HG02642 (cell line): Measurements from ENCODE around the gene INCA1.
A peak's percentile ranks its signal among the peaks of the same experiment; 100 is the strongest.

Experiments
- ATAC-seq: cut with Tn5 transposase; IDR thresholded peaks from one replicate; pipeline ENCODE4 v1.9.1; 2021; ENCODE audit warnings: mild to moderate bottlenecking; ENCODE audit not compliant: unreplicated experiment, poor library complexity

INCA1 gene

GRCh38 chr17:4972752-4973151, 24.6 kb downstream of the INCA1 start:
- no peak for ATAC-seq

GRCh38 chr17:4972322-4972721, 25.0 kb downstream of the INCA1 start:
- no peak for ATAC-seq

- no peak for ATAC-seq
Observed at GRCh38 chr17:4971826-4972225, 25.5 kb downstream of the INCA1 start.

GRCh38 chr17:4970273-4970672, 27.0 kb downstream of the INCA1 start:
- ATAC-seq, result no peak

GRCh38 chr17:4969551-4970173, 27.7 kb downstream of the INCA1 start:
- ATAC-seq, result no peak

- ATAC-seq, result no peak
Observed at GRCh38 chr17:4969047-4969550, 28.2 kb downstream of the INCA1 start.

- no peak for ATAC-seq
Observed at GRCh38 chr17:4968486-4969046, 28.8 kb downstream of the INCA1 start.

GRCh38 chr17:4967539-4968485, 29.5 kb downstream of the INCA1 start, which contains the start of gene SPAG7:
SPAG7 (minus strand) TSS chr17:4967817; CDS start chr17:4967804, 13 bp downstream.
- ATAC-seq, result peak; percentile 69

- peak; percentile 85 for ATAC-seq
Observed at GRCh38 chr17:4966844-4967538, 30.3 kb downstream of the INCA1 start.

- ATAC-seq, result no peak
Observed at GRCh38 chr17:4965311-4965986, 31.9 kb downstream of the INCA1 start.

GRCh38 chr17:4960279-4960922, 36.9 kb downstream of the INCA1 start:
- ATAC-seq, result no peak

GRCh38 chr17:4959261-4959965, 37.9 kb downstream of the INCA1 start:
- ATAC-seq, result no peak

GRCh38 chr17:4958102-4958501, 39.2 kb downstream of the INCA1 start:
- no peak for ATAC-seq

- ATAC-seq, result no peak
Observed at GRCh38 chr17:4956493-4957061, 40.7 kb downstream of the INCA1 start.

- no peak for ATAC-seq
Observed at GRCh38 chr17:4955091-4955490, 42.2 kb downstream of the INCA1 start.

- ATAC-seq, result no peak
Observed at GRCh38 chr17:4953451-4953961, 43.8 kb downstream of the INCA1 start.

- ATAC-seq, result no peak
Observed at GRCh38 chr17:4951486-4951885, 45.8 kb downstream of the INCA1 start.

- ATAC-seq, result no peak
Observed at GRCh38 chr17:4950746-4951204, 46.5 kb downstream of the INCA1 start, which contains the start of gene ENO3. ENO3 (plus strand) TSS chr17:4951119; CDS start chr17:4951830, 711 bp downstream.
